Smooth muscle cell (in vitro differentiated cells): Measurements from ENCODE around the gene PSMD12. TPM values are rescaled to one million over a fixed set of nuclear protein-coding genes. Genes with fewer than 3 reads are reported as not detected.
"Not testable (repeated sequence)": the region's sequence is repeated elsewhere in the genome, so short reads cannot be mapped to it uniquely, and the experiment has no call there.

Source experiments
- DNase-seq: peaks from one replicate; lab custom pipeline; 2025; ENCODE audit not compliant: unreplicated experiment; lab: John Stamatoyannopoulos, UW
- H2AFZ ChIP-seq: fragments of 200-600 bp; sonication (generic); 2 replicates; pipeline ENCODE4 v1.6.0; 2016; ENCODE audit warnings: antibody characterized with exemption, low read depth, mild to moderate bottlenecking
- H3F3A ChIP-seq: fragments of 200-600 bp; sonication (generic); 2 replicates; pipeline ENCODE4 v1.6.0; 2017; ENCODE audit warnings: antibody characterized with exemption, low read depth
- H3K27ac ChIP-seq: fragments of 200-600 bp; sonication (generic); 2 replicates; pipeline ENCODE4 v1.5.1; 2016; ENCODE audit warnings: low read depth, mild to moderate bottlenecking
- H3K27me3 ChIP-seq: fragments of 200-600 bp; sonication (generic); 2 replicates; pipeline ENCODE4 v1.6.1; 2016; ENCODE audit warnings: low read depth, mild to moderate bottlenecking
- H3K36me3 ChIP-seq: fragments of 200-600 bp; sonication (generic); 2 replicates; pipeline ENCODE4 v1.5.1; 2016; ENCODE audit warnings: low read depth
- H3K4me1 ChIP-seq: fragments of 200-600 bp; sonication (generic); 2 replicates; pipeline ENCODE4 v1.5.1; 2016; ENCODE audit warnings: low read depth
- H3K4me2 ChIP-seq: fragments of 200-600 bp; sonication (generic); 2 replicates; pipeline ENCODE4 v1.6.0; 2016; ENCODE audit warnings: mild to moderate bottlenecking
- H3K4me3 ChIP-seq: fragments of 200-600 bp; sonication (generic); 2 replicates; pipeline ENCODE4 v1.5.1; 2016; ENCODE audit warnings: mild to moderate bottlenecking
- H3K79me2 ChIP-seq: fragments of 200-600 bp; sonication (generic); 2 replicates; pipeline ENCODE4 v1.6.0; 2016; ENCODE audit warnings: low read depth, mild to moderate bottlenecking
- H3K9ac ChIP-seq: fragments of 200-600 bp; sonication (generic); 2 replicates; pipeline ENCODE4 v1.6.0; 2016; ENCODE audit warnings: low read depth
- H3K9me3 ChIP-seq: fragments of 200-600 bp; sonication (generic); replicated peaks from 2 replicates; pipeline ENCODE4 v1.5.1; 2016; ENCODE audit warnings: low read depth
- H4K20me1 ChIP-seq: fragments of 200-600 bp; sonication (generic); 2 replicates; pipeline ENCODE4 v1.6.0; 2016; ENCODE audit warnings: low read depth
- WGBS: methylation state at CpG from one replicate; pipeline ENCODE4 v1.1.7; 2016; ENCODE audit warnings: low lambda C conversion rate; 5-methylcytosine and 5-hydroxymethylcytosine counted together
- polyA plus RNA-seq: library from polyadenylated mRNA; unstranded; fragments of >200 nt; fragmentation: Nextera tagmentation; extraction: Ambion mirVana; gene quantifications from 2 replicates; pipeline ENCODE4 v1.2.1, GENCODE V29; 2016
- total RNA-seq: library from RNA; depleted of rRNA; stranded (reverse); fragments of >200 nt; gene quantifications from 2 replicates; pipeline ENCODE4 v1.2.3, GENCODE V29; 2014
- TF ChIP-seq, protein P1 (sequence below): fragments of 200-600 bp; sonication (generic); IDR thresholded peaks from 2 replicates; pipeline ENCODE4 v1.5.1; 2017; ENCODE audit warnings: borderline replicate concordance, mild to moderate bottlenecking, antibody characterized with exemption; ENCODE audit not compliant: insufficient read depth, poor library complexity, severe bottlenecking

PSMD12 gene
- total and polyA plus RNA-seq, 2 experiments from 2014 or later = 34.7 to 51.7 TPM

GRCh38 chr17:67353161-67353560, 13.2 kb downstream of the PSMD12 start:
- Histone ChIP-seq H3F3A (no peaks in the 10 kb centered on the region), H3K9ac (no peak overlapping the region), H3K36me3 (peaks cover 31% of the 10 kb centered on the region), H3K27me3 (no peaks in the 10 kb centered on the region), H3K4me1 (no peaks in the 10 kb centered on the region), H2AFZ (no peak overlapping the region), H3K4me2 (no peak overlapping the region), H3K27ac (no peak overlapping the region), H3K9me3 (no peaks in the 10 kb centered on the region), H3K79me2 (peaks cover 47% of the 10 kb centered on the region), H4K20me1 (peaks cover 58% of the 10 kb centered on the region), H3K4me3 (no peak overlapping the region)
- WGBS = 96% methylated on average over 9 of the region's 10 CpGs
- DNase-seq = no peak
- TF ChIP-seq, protein P1, sequence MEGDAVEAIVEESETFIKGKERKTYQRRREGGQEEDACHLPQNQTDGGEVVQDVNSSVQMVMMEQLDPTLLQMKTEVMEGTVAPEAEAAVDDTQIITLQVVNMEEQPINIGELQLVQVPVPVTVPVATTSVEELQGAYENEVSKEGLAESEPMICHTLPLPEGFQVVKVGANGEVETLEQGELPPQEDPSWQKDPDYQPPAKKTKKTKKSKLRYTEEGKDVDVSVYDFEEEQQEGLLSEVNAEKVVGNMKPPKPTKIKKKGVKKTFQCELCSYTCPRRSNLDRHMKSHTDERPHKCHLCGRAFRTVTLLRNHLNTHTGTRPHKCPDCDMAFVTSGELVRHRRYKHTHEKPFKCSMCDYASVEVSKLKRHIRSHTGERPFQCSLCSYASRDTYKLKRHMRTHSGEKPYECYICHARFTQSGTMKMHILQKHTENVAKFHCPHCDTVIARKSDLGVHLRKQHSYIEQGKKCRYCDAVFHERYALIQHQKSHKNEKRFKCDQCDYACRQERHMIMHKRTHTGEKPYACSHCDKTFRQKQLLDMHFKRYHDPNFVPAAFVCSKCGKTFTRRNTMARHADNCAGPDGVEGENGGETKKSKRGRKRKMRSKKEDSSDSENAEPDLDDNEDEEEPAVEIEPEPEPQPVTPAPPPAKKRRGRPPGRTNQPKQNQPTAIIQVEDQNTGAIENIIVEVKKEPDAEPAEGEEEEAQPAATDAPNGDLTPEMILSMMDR = no peak

GRCh38 chr17:67349420-67349819, 17.0 kb downstream of the PSMD12 start:
- no peak for DNase-seq
- Histone ChIP-seq H3K9me3 (no peaks in the 10 kb centered on the region), H3K4me2 (no peak overlapping the region), H3K4me3 (no peak overlapping the region), H2AFZ (no peak overlapping the region), H3K4me1 (no peaks in the 10 kb centered on the region), H3K27ac (no peak overlapping the region), H3K27me3 (no peaks in the 10 kb centered on the region), H3K36me3 (peaks cover 37% of the 10 kb centered on the region), H3K79me2 (peaks cover 20% of the 10 kb centered on the region), H3K9ac (no peak overlapping the region), H3F3A (no peaks in the 10 kb centered on the region), H4K20me1 (peaks cover 38% of the 10 kb centered on the region)
- TF ChIP-seq, protein P1 = no peak
- 100% methylated on average over 1 of the region's 1 CpG for WGBS

- H3K27me3 ChIP-seq = no peaks in the 10 kb centered on the region
- H4K20me1 ChIP-seq = peaks cover 29% of the 10 kb centered on the region
- H3K4me2 ChIP-seq = no peak overlapping the region
- H3K79me2 ChIP-seq = peaks cover 14% of the 10 kb centered on the region
- no peak overlapping the region for H3K27ac ChIP-seq
- TF ChIP-seq, protein P1 = no peak
- H3K4me3 ChIP-seq = no peak overlapping the region
- H3K36me3 ChIP-seq = peaks cover 50% of the 10 kb centered on the region
- no peak for DNase-seq
- 99% methylated on average over 3 of the region's 3 CpGs for WGBS
- H3K4me1 ChIP-seq = no peaks in the 10 kb centered on the region
- H3K9ac ChIP-seq = no peak overlapping the region
- no peaks in the 10 kb centered on the region for H3F3A ChIP-seq
- H3K9me3 ChIP-seq = no peaks in the 10 kb centered on the region
- H2AFZ ChIP-seq = no peak overlapping the region
Observed at GRCh38 chr17:67347826-67348225, 18.6 kb downstream of the PSMD12 start.

DNA sequence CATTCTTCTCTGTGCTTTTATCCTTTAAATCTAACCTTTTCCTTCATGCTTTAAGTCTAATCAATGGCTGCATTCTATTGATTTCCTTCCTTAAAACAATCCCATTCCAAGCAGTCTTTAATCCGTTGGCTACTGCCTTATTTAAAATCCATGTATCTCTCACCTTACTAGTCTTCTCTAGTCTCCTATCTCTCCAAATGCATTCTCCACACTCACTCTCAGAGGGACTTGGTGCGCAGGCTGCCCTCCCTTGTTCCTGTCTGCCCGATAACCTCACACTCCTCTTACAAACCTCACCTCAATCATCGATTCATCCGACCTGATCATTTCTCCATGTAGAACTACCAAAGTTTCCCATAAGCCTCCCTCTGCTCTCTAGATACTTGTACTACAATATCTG, 23.1 kb downstream of the PSMD12 start:
- H3K9me3 ChIP-seq = no peaks in the 10 kb centered on the region
- no peak overlapping the region for H3K27ac ChIP-seq
- no peaks in the 10 kb centered on the region for H3K27me3 ChIP-seq
- no peak overlapping the region for H3K4me3 ChIP-seq
- H2AFZ ChIP-seq = no peak overlapping the region
- H3K9ac ChIP-seq = no peak overlapping the region
- TF ChIP-seq, protein P1 = no peak
- 100% methylated on average over 5 of the region's 5 CpGs for WGBS
- peaks cover 46% of the 10 kb centered on the region for H3K36me3 ChIP-seq
- no peaks in the 10 kb centered on the region for H3K79me2 ChIP-seq
- H3K4me1 ChIP-seq = no peaks in the 10 kb centered on the region
- H3F3A ChIP-seq = no peaks in the 10 kb centered on the region
- no peak overlapping the region for H3K4me2 ChIP-seq
- no peak for DNase-seq
- H4K20me1 ChIP-seq = peaks cover 8% of the 10 kb centered on the region

DNA sequence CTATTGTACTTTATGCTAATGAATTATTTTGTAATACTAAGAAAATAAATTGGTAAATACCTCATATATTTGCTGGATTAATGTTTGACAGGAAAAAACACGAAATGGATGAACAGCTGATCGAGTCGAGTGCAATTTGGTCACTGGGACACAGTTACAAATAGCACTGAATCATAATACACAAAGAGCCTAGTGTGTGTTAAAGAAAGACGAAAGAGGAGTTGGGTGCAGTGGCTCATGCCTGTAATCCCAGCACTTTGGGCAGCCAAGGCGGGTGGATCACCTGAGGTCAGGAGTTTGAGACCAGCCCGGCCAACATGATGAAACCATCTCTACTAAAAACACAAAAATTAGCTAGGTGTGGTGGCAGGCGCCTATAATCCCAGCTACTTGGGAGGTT, 28.0 kb downstream of the PSMD12 start:
- not testable (repeated sequence) for H3K4me3 ChIP-seq, H3K4me1 ChIP-seq, H3F3A ChIP-seq, H3K27ac ChIP-seq, H3K4me2 ChIP-seq, H4K20me1 ChIP-seq, H2AFZ ChIP-seq, DNase-seq, H3K27me3 ChIP-seq, H3K9ac ChIP-seq, H3K9me3 ChIP-seq, H3K79me2 ChIP-seq
- 97% methylated on average over 7 of the region's 7 CpGs for WGBS
- peaks cover 17% of the 10 kb centered on the region for H3K36me3 ChIP-seq
